HL-60 (cell line): ENCODE results near the gene MORC1.

Experiments used
- CTCF ChIP-seq: IDR thresholded peaks from one replicate; pipeline ENCODE4 v1.5.1; 2011; ENCODE audit warnings: low read length, control low read depth, inconsistent platforms; ENCODE audit not compliant: insufficient read depth
- GABPA ChIP-seq: IDR thresholded peaks from 2 replicates; pipeline ENCODE4 v1.6.1; 2012; ENCODE audit warnings: low read depth
- POLR2AphosphoS5 ChIP-seq: IDR thresholded peaks from 2 replicates; pipeline ENCODE4 v1.6.1; 2012; ENCODE audit warnings: low read depth
- REST ChIP-seq: IDR thresholded peaks from 2 replicates; pipeline ENCODE4 v1.6.1; 2012; ENCODE audit warnings: low read depth; ENCODE audit not compliant: insufficient replicate concordance
- SPI1 ChIP-seq: IDR thresholded peaks from 2 replicates; pipeline ENCODE4 v1.6.1; 2012; ENCODE audit warnings: low read depth, mild to moderate bottlenecking, borderline replicate concordance

GRCh38 chr3:109071350-109072142 lies 46.4 kb downstream of the MORC1 start:
- no peak for TF ChIP-seq CTCF
- no peak for TF ChIP-seq POLR2AphosphoS5
- no peak for TF ChIP-seq REST
- no peak for TF ChIP-seq SPI1
- no peak for TF ChIP-seq GABPA
